Fibroblast of gingiva (primary cell): ENCODE data around the gene MAFB.
"Not testable (repeated sequence)": the region's sequence is repeated elsewhere in the genome, so short reads cannot be mapped to it uniquely, and the experiment has no call there.

Experiments used
- DNase-seq: peaks from one replicate; pipeline ENCODE4 v3.0.0-alpha.2; 2011; ENCODE audit warnings: low read depth

MAFB gene

GRCh38 chr20:40689100-40689942 is at the start of gene MAFB:
Gene MAFB, minus strand, starts transcription at chr20:40689236. Its CDS starts 386 bp downstream, at chr20:40688850.
- DNase-seq, result peak; percentile 96

- DNase-seq, result not testable (repeated sequence)
These were observed 47.4 kb upstream of the MAFB start for GRCh38 chr20:40736468-40736867.

GRCh38 chr20:40728996-40729395 is 40.0 kb upstream of the MAFB start:
- DNase-seq, result no peak

GRCh38 chr20:40728470-40728869 is 39.4 kb upstream of the MAFB start:
- no peak for DNase-seq

GRCh38 chr20:40727960-40728359 is 38.9 kb upstream of the MAFB start:
- no peak for DNase-seq

- no peak for DNase-seq
These were observed 37.7 kb upstream of the MAFB start for GRCh38 chr20:40726776-40727175.

GRCh38 chr20:40724566-40724965 is 35.5 kb upstream of the MAFB start:
- no peak for DNase-seq

GRCh38 chr20:40720826-40721225 is 31.8 kb upstream of the MAFB start:
- no peak for DNase-seq

- DNase-seq, result no peak
These were observed 31.1 kb upstream of the MAFB start for GRCh38 chr20:40720099-40720498.

GRCh38 chr20:40718982-40719729 is 30.1 kb upstream of the MAFB start:
- no peak for DNase-seq

- no peak for DNase-seq
These were observed 29.4 kb upstream of the MAFB start for GRCh38 chr20:40718214-40718977.

- DNase-seq, result no peak
These were observed 28.4 kb upstream of the MAFB start for GRCh38 chr20:40717343-40717865.

- no peak for DNase-seq
These were observed 26.5 kb upstream of the MAFB start for GRCh38 chr20:40715491-40715890.

- DNase-seq, result no peak
These were observed 25.9 kb upstream of the MAFB start for GRCh38 chr20:40714916-40715315.

- no peak for DNase-seq
These were observed 25.1 kb upstream of the MAFB start for GRCh38 chr20:40714109-40714508.

- DNase-seq, result no peak
These were observed 24.5 kb upstream of the MAFB start for GRCh38 chr20:40713508-40713907.

GRCh38 chr20:40711079-40711478 is 22.0 kb upstream of the MAFB start:
- no peak for DNase-seq

GRCh38 chr20:40710603-40711002 is 21.6 kb upstream of the MAFB start:
- DNase-seq, result no peak

GRCh38 chr20:40706977-40707582 is 18.0 kb upstream of the MAFB start:
- DNase-seq, result no peak

- no peak for DNase-seq
These were observed 16.4 kb upstream of the MAFB start for GRCh38 chr20:40705413-40705812.

- no peak for DNase-seq
These were observed 15.8 kb upstream of the MAFB start for GRCh38 chr20:40704828-40705227.

GRCh38 chr20:40703975-40704530 is 15.0 kb upstream of the MAFB start:
- no peak for DNase-seq
